ENCODE measurements around the gene GRIN2C.
"Not testable (repeated sequence)": the region's sequence is repeated elsewhere in the genome, so short reads cannot be mapped to it uniquely, and the experiment has no call there.

Gene GRIN2C

GRCh38 chr17:74873037-74873873 is 13.6 kb upstream of the GRIN2C start:
- Mint-ChIP-seq H3K27ac (peak overlapping the region; percentile 87), H3K27me3 (peaks cover 3% of the 10 kb centered on the region), H3K4me1 (peaks cover 21% of the 10 kb centered on the region), H3K4me3 (peak overlapping the region; percentile 97), H3K36me3 (ENCODE audit: low read depth) (no peaks in the 10 kb centered on the region), H3K9me3 (no peaks in the 10 kb centered on the region)
- ATAC-seq: peak; percentile 95
- peak; percentile 99 for DNase-seq

- Mint-ChIP-seq H3K4me1 (peaks cover 21% of the 10 kb centered on the region), H3K27me3 (peaks cover 3% of the 10 kb centered on the region), H3K4me3 (peak within 1 kb of the TSS; percentile 97), H3K9me3 (no peaks in the 10 kb centered on the region), H3K36me3 (ENCODE audit: low read depth) (no peaks in the 10 kb centered on the region), H3K27ac (peak within 1 kb of the TSS; percentile 87)
- ATAC-seq: peak; percentile 16
- no peak for DNase-seq
Measured at GRCh38 chr17:74872313-74873036, 12.8 kb upstream of the GRIN2C start, which contains the start of gene FDXR. Gene FDXR, minus strand, starts transcription at chr17:74872994. Its CDS starts 50 bp downstream, at chr17:74872944.

GRCh38 chr17:74871356-74872076 is 11.8 kb upstream of the GRIN2C start:
- Mint-ChIP-seq H3K9me3 (no peaks in the 10 kb centered on the region), H3K27me3 (peaks cover 3% of the 10 kb centered on the region), H3K36me3 (ENCODE audit: low read depth) (no peaks in the 10 kb centered on the region), H3K27ac (no peak overlapping the region), H3K4me1 (peaks cover 21% of the 10 kb centered on the region), H3K4me3 (peak overlapping the region; percentile 97)
- no peak for ATAC-seq
- DNase-seq: no peak

- H3K36me3 Mint-ChIP-seq (ENCODE audit: low read depth): no peaks in the 10 kb centered on the region
- peaks cover 21% of the 10 kb centered on the region for H3K4me1 Mint-ChIP-seq
- ATAC-seq: no peak
- no peaks in the 10 kb centered on the region for H3K9me3 Mint-ChIP-seq
- no peak overlapping the region for H3K27ac Mint-ChIP-seq
- peaks cover 3% of the 10 kb centered on the region for H3K27me3 Mint-ChIP-seq
- DNase-seq: no peak
- H3K4me3 Mint-ChIP-seq: no peak overlapping the region
Measured at GRCh38 chr17:74870512-74870911, 10.8 kb upstream of the GRIN2C start.

- not testable (repeated sequence) for H3K36me3 Mint-ChIP-seq (ENCODE audit: low read depth); DNase-seq; H3K27me3 Mint-ChIP-seq; H3K9me3 Mint-ChIP-seq; H3K4me3 Mint-ChIP-seq; H3K27ac Mint-ChIP-seq; ATAC-seq
- H3K4me1 Mint-ChIP-seq: peaks cover 17% of the 10 kb centered on the region
Measured at GRCh38 chr17:74870028-74870427, 10.3 kb upstream of the GRIN2C start.

- no peak for ATAC-seq
Measured at GRCh38 chr17:74868908-74869255, 9.2 kb upstream of the GRIN2C start.

GRCh38 chr17:74868251-74868907 is 8.7 kb upstream of the GRIN2C start:
- no peak for ATAC-seq
- Mint-ChIP-seq H3K4me3 (no peak overlapping the region), H3K27me3 (peaks cover 3% of the 10 kb centered on the region), H3K9me3 (no peaks in the 10 kb centered on the region), H3K27ac (no peak overlapping the region), H3K4me1 (peaks cover 11% of the 10 kb centered on the region), H3K36me3 (ENCODE audit: low read depth) (no peaks in the 10 kb centered on the region)
- DNase-seq: no peak

More at GRCh38 chr17:74868908-74869255, 9.2 kb upstream of the GRIN2C start:
- Mint-ChIP-seq H3K4me3 (no peak overlapping the region), H3K27me3 (peaks cover 3% of the 10 kb centered on the region), H3K27ac (no peak overlapping the region), H3K4me1 (peaks cover 14% of the 10 kb centered on the region), H3K9me3 (no peaks in the 10 kb centered on the region), H3K36me3 (ENCODE audit: low read depth) (no peaks in the 10 kb centered on the region)
- no peak for DNase-seq

- no peak overlapping the region for H3K4me3 Mint-ChIP-seq
- peaks cover 9% of the 10 kb centered on the region for H3K27me3 Mint-ChIP-seq
- DNase-seq (no peak), ATAC-seq (no peak)
- H3K4me1 Mint-ChIP-seq: peaks cover 5% of the 10 kb centered on the region
- H3K27ac Mint-ChIP-seq: no peak overlapping the region
- H3K36me3 Mint-ChIP-seq (ENCODE audit: low read depth): no peaks in the 10 kb centered on the region
- no peaks in the 10 kb centered on the region for H3K9me3 Mint-ChIP-seq
Measured at GRCh38 chr17:74866198-74866835, 6.6 kb upstream of the GRIN2C start.

GRCh38 chr17:74865504-74866197 is 6.0 kb upstream of the GRIN2C start:
- no peak for DNase-seq
- Mint-ChIP-seq H3K4me1 (peaks cover 7% of the 10 kb centered on the region), H3K36me3 (ENCODE audit: low read depth) (no peaks in the 10 kb centered on the region), H3K4me3 (no peak overlapping the region), H3K27ac (no peak overlapping the region), H3K27me3 (peaks cover 13% of the 10 kb centered on the region), H3K9me3 (no peaks in the 10 kb centered on the region)
- ATAC-seq: no peak

GRCh38 chr17:74864866-74865395 is 5.2 kb upstream of the GRIN2C start:
- Mint-ChIP-seq H3K4me1 (peaks cover 9% of the 10 kb centered on the region), H3K27ac (no peak overlapping the region), H3K36me3 (ENCODE audit: low read depth) (no peaks in the 10 kb centered on the region), H3K9me3 (no peaks in the 10 kb centered on the region), H3K4me3 (no peak overlapping the region), H3K27me3 (peaks cover 19% of the 10 kb centered on the region)
- DNase-seq (peak; percentile 80), ATAC-seq (peak; percentile 39)

GRCh38 chr17:74864297-74864865 is 4.7 kb upstream of the GRIN2C start:
- Mint-ChIP-seq H3K9me3 (no peaks in the 10 kb centered on the region), H3K4me3 (no peak overlapping the region), H3K27ac (no peak overlapping the region), H3K4me1 (peaks cover 9% of the 10 kb centered on the region), H3K27me3 (peaks cover 19% of the 10 kb centered on the region), H3K36me3 (ENCODE audit: low read depth) (no peaks in the 10 kb centered on the region)
- DNase-seq: no peak
- no peak for ATAC-seq

GRCh38 chr17:74863420-74864296 is 4.0 kb upstream of the GRIN2C start:
- no peaks in the 10 kb centered on the region for H3K9me3 Mint-ChIP-seq
- H3K27me3 Mint-ChIP-seq: peaks cover 26% of the 10 kb centered on the region
- H3K4me3 Mint-ChIP-seq: no peak overlapping the region
- no peaks in the 10 kb centered on the region for H3K36me3 Mint-ChIP-seq (ENCODE audit: low read depth)
- ATAC-seq (no peak), DNase-seq (no peak)
- H3K27ac Mint-ChIP-seq: no peak overlapping the region
- H3K4me1 Mint-ChIP-seq: peaks cover 10% of the 10 kb centered on the region
